OCI-LY1 (cell line): ENCODE data around the gene IL4R.

Source experiments
- CTCF ChIP-seq: fragments of 200-600 bp; sonication (generic), shearing (Covaris generic); IDR thresholded peaks from 2 replicates; pipeline ENCODE4 v1.5.1; 2017; ENCODE audit warnings: mild to moderate bottlenecking, antibody characterized with exemption, low read length, moderate library complexity, mixed read lengths
- EZH2 ChIP-seq: fragments of 200-600 bp; sonication (generic), shearing (Covaris generic); IDR thresholded peaks from 2 replicates; pipeline ENCODE4 v1.8.0; 2017; ENCODE audit warnings: borderline replicate concordance, mixed run types, mild to moderate bottlenecking, antibody characterized with exemption, low read length, moderate library complexity, mixed read lengths

GRCh38 chr16:27316038-27316680 lies 2.4 kb downstream of the IL4R start:
- TF ChIP-seq EZH2 (no peak), CTCF (no peak)
